GM21576 (cell line): ENCODE measurements around the gene NIM1K.
"Not testable (repeated sequence)": the region's sequence is repeated elsewhere in the genome, so short reads cannot be mapped to it uniquely, and the experiment has no call there.

ENCODE experiments used
- ATAC-seq: cut with Tn5 transposase; IDR thresholded peaks from one replicate; pipeline ENCODE4 v1.9.1; 2021; ENCODE audit warnings: mild to moderate bottlenecking, moderate library complexity; ENCODE audit not compliant: unreplicated experiment

Gene NIM1K

DNA sequence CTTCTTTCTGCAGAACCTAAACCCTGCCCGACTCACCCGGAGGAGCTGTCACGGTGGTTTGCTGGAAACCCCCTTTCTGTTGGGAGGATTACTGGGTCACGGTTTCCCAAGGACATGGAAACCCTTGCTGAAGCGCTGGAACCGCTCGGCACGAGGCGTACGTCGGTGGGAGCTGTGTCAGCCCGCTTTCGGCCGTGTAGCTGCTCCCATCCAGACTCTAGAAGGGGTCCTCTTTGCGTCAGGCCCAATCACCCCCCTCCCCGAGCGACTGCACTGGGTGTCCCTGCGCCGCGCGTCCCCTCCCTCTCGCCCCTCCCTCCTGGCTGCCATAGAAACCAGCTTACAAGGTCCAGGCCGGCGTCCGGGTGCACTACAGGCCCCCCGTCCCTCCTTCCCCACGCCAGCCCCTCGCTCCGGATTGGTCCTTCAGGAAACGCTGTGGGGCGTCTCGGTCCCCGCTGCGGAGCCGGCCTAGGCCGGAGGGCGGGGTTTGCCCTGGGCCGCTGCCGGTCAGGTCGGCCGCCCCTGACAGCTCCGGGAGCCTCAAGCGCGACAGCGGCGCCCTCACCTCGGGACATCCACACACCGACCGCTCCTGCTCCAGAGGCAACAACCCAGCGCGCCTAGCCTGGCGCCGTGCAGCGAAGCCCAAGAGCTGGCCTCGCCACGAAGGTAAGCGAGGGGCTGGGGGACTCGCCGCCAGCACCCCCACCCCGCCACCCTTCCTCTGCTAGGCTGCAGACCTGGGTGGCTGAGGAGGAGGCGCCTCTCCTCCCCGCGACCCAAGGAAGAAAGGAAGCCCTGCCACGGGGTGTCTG lies at the start of gene NIM1K:
TSS of gene NIM1K (plus strand) at position 486 of the 818 bp plus-strand sequence. CDS start 53,551 bp downstream, outside the sequence.
- ATAC-seq = peak; percentile 67

DNA sequence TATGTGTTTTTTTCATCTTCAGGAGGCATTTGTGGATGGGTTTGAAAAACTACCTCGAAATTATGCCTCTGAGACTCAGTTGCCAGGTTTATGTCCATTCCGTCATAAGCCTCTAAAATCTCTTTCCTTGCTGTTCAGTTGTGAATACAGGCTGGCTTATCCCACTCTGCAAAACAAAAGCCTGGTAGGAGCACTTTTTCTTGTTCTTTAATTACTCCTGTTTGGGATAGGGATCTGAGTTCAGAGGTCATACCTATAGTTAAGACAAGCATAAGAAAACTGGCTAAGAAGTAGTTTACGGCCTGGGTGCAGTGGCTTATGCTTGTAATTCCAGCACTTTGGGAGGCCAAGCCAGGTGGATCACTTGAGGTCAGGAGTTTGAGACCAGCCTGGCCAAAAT lies 47.0 kb upstream of the NIM1K start:
- ATAC-seq = no peak

GRCh38 chr5:43146958-43147357 lies 45.1 kb upstream of the NIM1K start:
- no peak for ATAC-seq

DNA sequence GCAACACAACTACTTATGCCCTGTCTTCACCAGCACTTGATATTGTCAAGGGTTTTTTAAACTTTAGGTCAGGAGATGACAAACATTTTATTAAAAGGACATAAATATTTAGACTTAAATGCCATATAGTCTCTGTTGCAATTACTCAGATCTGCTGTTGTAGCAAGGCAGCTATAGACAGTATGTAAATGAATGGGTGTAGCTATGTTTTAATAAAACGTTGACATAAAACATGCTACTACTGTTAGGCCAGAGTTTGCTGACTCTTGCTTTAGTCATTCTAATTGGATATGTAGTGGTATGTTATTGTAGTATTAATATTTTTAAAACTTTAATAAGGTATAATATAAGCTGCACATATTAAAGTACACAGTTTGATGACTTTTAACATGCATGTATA lies 43.6 kb upstream of the NIM1K start:
- ATAC-seq = no peak

GRCh38 chr5:43149231-43149630 lies 42.8 kb upstream of the NIM1K start:
- ATAC-seq = no peak

GRCh38 chr5:43150075-43150474 lies 42.0 kb upstream of the NIM1K start:
- no peak for ATAC-seq

GRCh38 chr5:43150748-43151147 lies 41.3 kb upstream of the NIM1K start:
- ATAC-seq = no peak

GRCh38 chr5:43152946-43153345 lies 39.1 kb upstream of the NIM1K start:
- no peak for ATAC-seq

DNA sequence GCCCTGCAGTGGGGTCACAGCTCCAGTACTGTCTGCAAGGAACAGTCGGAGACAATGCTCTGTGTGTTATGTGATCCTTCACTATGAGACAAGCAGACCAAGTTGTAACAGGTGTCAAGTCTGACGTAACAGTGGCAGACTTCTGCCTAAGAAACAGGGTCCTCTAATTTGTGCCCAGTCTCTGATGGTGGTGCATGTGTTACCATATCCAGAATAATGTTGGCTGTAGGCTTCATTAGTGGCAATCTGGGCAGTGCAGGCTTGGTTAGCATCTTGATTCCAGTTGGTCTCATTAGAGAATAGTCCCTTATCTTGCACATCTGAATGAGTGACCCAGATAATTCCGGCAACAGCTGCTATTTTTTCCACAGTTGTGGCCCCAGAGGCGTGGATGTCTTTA lies 37.6 kb upstream of the NIM1K start:
- ATAC-seq = no peak

DNA sequence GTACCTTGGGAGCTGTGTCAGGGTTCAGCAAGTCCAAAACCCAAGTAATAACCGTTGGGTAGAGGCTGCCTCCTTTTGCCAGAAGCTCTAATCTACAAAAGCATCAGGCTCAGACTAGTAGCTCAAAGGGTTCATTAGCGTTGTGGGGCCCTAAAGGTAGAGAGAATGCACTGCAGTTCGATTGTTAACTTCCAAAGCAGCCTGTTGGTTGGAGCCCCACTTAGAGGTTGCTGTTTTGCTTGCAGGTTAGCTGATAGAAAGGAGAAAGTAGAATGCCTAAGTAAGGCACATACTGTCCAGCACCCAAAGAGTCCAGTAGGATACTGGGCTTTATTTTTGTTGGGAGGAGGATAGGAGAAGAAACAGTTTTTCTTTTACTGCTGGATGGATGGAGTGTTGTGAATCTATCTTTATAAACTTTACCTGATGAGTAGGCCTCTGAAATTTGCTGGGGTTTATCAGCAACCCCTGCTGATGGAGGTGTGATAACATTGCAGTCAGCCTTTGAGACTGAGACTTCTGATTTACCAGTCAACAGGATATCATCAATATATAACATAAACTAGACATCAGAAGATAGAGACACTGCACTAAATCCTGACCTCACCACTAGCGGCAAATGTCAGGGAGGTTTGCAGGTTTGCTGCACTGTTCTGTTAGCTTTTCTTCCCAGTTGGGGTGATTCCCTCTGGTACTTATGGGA lies 36.5 kb upstream of the NIM1K start:
- ATAC-seq = no peak

DNA sequence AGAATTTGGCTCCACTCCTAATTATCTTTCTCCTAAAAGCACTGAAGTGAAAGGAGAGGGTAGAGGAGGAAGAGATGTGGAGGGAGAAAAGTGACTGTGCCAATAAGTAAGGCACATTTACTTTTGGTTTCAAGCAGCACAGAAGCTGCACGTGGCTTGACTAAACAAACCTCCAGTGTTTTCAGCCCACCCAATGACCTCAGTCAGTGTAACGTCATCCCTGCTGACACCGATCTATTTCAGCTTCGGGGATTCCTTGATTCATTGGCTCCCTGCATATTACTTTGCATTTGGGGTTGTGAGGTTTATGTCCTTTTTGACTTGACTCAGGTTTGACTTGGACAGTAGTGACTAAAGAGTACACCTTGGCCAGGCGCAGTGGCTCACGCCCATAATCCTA lies 35.6 kb upstream of the NIM1K start:
- peak; percentile 58 for ATAC-seq

- ATAC-seq = no peak
Observed at GRCh38 chr5:43157068-43157467, 35.0 kb upstream of the NIM1K start.

GRCh38 chr5:43161244-43161643 lies 30.8 kb upstream of the NIM1K start:
- no peak for ATAC-seq

- ATAC-seq = not testable (repeated sequence)
Observed at GRCh38 chr5:43164801-43165200, 27.2 kb upstream of the NIM1K start.

- no peak for ATAC-seq
Observed at GRCh38 chr5:43165323-43165722, 26.7 kb upstream of the NIM1K start.

GRCh38 chr5:43168175-43168574 lies 23.9 kb upstream of the NIM1K start:
- ATAC-seq = no peak

- no peak for ATAC-seq
Observed at GRCh38 chr5:43171451-43171850, 20.6 kb upstream of the NIM1K start.

DNA sequence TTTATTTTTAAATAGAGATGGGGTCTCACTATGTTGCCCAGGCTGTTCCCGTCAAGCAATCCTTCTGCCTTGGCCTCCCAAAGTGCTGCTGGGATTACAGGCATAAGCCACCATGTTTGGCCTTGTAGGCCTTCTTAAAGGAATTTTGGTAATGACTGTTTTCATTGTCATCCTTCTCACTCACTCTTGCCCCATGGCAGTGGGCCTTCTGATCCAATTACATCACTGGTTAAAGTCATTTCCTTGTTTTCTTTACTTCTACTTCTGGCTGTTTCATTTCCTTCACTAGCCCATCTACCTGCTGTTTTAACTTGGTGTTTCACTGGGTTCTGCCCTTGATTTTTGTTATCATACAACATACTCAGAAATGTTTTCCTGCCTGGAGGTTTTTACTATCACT lies 20.1 kb upstream of the NIM1K start:
- no peak for ATAC-seq

- no peak for ATAC-seq
Observed at GRCh38 chr5:43172779-43173178, 19.2 kb upstream of the NIM1K start.

DNA sequence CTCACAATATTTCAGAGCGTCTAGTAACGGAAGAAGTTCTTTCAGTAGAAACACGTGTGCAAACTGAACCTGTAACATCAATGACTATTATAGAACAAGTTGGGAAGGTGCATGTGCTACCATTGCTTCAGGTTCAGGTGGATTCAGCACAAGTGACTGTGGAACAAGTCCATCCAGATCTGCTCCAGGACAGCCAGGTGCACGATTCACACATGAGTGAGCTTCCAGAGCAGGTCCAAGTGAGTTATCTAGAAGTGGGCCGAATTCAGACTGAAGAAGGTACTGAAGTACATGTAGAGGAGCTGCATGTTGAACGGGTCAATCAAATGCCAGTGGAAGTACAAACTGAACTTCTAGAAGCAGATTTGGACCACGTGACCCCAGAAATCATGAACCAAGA lies 17.4 kb upstream of the NIM1K start:
- no peak for ATAC-seq

DNA sequence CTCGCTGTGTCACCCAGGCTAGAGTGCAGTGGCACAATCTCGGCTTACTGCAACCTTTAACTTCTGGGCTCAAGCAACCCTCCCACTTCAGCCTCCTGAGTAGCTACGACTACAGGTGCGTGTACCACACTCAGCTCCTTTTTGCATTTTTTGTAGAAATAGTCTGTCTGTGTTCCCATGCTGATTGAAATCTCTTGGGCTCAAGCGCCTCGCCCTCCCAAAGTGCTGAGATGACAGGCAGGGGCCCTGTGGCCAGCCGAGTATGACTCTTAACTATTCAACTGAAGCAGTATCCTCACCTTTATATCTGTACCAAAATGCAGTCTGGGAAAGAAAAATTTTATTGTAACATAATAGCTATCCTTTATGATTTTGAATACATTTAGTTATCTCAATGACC lies 12.2 kb upstream of the NIM1K start:
- ATAC-seq = no peak

DNA sequence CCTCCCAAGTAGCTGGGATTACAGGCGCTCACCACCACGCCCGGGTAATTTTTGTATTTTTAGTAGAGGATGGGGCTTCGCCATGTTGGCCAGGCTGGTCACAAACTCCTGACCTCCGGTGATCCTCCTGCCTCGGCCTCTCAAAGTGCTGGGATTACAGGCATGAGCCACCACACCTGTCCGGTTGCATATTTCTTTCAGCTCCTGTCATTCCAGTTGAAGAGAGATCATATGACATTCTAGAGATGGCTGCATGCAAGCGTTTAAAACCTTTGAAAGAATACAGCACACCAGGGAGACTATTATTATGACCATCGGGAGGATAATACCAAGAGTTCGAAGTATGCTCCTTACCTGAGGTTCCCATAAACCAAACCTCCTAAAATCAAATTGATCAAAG lies 9.6 kb upstream of the NIM1K start:
- no peak for ATAC-seq
